B cell (primary cell): Measurements from ENCODE around the gene WBP1.

ENCODE experiments used
- CTCF ChIP-seq: fragments of 200-600 bp; IDR thresholded peaks from one replicate; pipeline ENCODE4 v1.8.0; 2022; ENCODE audit warnings: antibody characterized with exemption, mild to moderate bottlenecking
- EZH2 ChIP-seq: IDR thresholded peaks from 2 replicates; pipeline ENCODE4 v1.6.1; 2012; ENCODE audit warnings: borderline replicate concordance, low read depth, mild to moderate bottlenecking, moderate library complexity, low read length; ENCODE audit not compliant: insufficient read depth, poor library complexity, severe bottlenecking

GRCh38 chr2:74496997-74497776 is 38.9 kb downstream of the WBP1 start:
- TF ChIP-seq CTCF, result no peak
- no peak for TF ChIP-seq EZH2
